ENCODE data around the gene IL1RAPL2.

DNA sequence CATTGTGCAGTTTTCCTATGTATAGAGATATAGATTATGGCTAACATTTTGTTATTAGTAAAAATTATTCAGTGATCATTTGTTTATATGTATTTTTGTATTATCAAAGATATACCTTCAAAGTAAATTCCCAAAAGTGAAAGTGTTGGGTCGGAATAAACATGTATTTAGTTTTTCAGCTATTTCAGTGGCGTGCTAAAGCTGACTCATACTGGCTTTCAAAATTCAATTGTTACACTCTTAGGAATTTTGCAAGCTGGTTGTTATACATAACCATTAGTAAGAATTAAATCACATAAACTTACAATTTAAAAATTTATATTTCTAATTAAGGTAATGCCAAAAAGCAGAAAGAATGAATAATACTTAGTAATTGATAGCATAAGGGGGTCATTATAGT, 968.0 kb downstream of the IL1RAPL2 start:
- TF ChIP-seq, protein P1, sequence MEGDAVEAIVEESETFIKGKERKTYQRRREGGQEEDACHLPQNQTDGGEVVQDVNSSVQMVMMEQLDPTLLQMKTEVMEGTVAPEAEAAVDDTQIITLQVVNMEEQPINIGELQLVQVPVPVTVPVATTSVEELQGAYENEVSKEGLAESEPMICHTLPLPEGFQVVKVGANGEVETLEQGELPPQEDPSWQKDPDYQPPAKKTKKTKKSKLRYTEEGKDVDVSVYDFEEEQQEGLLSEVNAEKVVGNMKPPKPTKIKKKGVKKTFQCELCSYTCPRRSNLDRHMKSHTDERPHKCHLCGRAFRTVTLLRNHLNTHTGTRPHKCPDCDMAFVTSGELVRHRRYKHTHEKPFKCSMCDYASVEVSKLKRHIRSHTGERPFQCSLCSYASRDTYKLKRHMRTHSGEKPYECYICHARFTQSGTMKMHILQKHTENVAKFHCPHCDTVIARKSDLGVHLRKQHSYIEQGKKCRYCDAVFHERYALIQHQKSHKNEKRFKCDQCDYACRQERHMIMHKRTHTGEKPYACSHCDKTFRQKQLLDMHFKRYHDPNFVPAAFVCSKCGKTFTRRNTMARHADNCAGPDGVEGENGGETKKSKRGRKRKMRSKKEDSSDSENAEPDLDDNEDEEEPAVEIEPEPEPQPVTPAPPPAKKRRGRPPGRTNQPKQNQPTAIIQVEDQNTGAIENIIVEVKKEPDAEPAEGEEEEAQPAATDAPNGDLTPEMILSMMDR (IDR thresholded peaks at IDR 0.05) = no peak
- TF ChIP-seq POLR2AphosphoS5 (IDR thresholded peaks at IDR 0.05; ENCODE audit: low read depth, low read length) (no peak), SIN3A (IDR thresholded peaks at IDR 0.05; ENCODE audit: borderline replicate concordance, insufficient read depth, low read depth, low read length) (no peak)
- TF ChIP-seq, protein P2, sequence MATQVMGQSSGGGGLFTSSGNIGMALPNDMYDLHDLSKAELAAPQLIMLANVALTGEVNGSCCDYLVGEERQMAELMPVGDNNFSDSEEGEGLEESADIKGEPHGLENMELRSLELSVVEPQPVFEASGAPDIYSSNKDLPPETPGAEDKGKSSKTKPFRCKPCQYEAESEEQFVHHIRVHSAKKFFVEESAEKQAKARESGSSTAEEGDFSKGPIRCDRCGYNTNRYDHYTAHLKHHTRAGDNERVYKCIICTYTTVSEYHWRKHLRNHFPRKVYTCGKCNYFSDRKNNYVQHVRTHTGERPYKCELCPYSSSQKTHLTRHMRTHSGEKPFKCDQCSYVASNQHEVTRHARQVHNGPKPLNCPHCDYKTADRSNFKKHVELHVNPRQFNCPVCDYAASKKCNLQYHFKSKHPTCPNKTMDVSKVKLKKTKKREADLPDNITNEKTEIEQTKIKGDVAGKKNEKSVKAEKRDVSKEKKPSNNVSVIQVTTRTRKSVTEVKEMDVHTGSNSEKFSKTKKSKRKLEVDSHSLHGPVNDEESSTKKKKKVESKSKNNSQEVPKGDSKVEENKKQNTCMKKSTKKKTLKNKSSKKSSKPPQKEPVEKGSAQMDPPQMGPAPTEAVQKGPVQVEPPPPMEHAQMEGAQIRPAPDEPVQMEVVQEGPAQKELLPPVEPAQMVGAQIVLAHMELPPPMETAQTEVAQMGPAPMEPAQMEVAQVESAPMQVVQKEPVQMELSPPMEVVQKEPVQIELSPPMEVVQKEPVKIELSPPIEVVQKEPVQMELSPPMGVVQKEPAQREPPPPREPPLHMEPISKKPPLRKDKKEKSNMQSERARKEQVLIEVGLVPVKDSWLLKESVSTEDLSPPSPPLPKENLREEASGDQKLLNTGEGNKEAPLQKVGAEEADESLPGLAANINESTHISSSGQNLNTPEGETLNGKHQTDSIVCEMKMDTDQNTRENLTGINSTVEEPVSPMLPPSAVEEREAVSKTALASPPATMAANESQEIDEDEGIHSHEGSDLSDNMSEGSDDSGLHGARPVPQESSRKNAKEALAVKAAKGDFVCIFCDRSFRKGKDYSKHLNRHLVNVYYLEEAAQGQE (IDR thresholded peaks at IDR 0.05; ENCODE audit: insufficient read depth in 1 of 2, low read depth in 2 of 2, low read length in 1 of 2) = no peak
